Calu3 (cell line): ENCODE measurements around the gene COG8. TPM values are rescaled to one million over a fixed set of nuclear protein-coding genes. Genes with fewer than 3 reads are reported as not detected.
"Not testable (repeated sequence)": the region's sequence is repeated elsewhere in the genome, so short reads cannot be mapped to it uniquely, and the experiment has no call there.

ENCODE experiments used
- BruUV-seq: library from RNA; stranded (reverse); fragments of 400-500 nt; replicated peaks from 2 replicates; lab custom pipeline; 2021; lab: Mats Ljungman, UMichigan
- CTCF ChIA-PET: fragments of 300-600 bp; sonication (Branson Sonifier 250); formaldehyde crosslinking; loops from one replicate; lab custom pipeline; 2022; ENCODE audit warnings: antibody characterized with exemption; lab: Charles Lee
- DNase-seq: peaks from one replicate; pipeline ENCODE4 v3.0.0; 2022
- H3K27ac Mint-ChIP-seq: one replicate; pipeline ENCODE4 v1.8.0; 2022; ENCODE audit warnings: mixed read lengths; ENCODE audit not compliant: unreplicated experiment
- H3K27me3 Mint-ChIP-seq: one replicate; pipeline ENCODE4 v1.8.0; 2022; ENCODE audit warnings: mixed read lengths; ENCODE audit not compliant: unreplicated experiment
- H3K36me3 Mint-ChIP-seq: one replicate; pipeline ENCODE4 v1.8.0; 2022; ENCODE audit warnings: mild to moderate bottlenecking, moderate library complexity, mixed read lengths; ENCODE audit not compliant: insufficient read depth, unreplicated experiment
- H3K4me1 Mint-ChIP-seq: one replicate; pipeline ENCODE4 v1.8.0; 2022; ENCODE audit warnings: mild to moderate bottlenecking, low read depth, mixed read lengths; ENCODE audit not compliant: unreplicated experiment
- H3K4me3 Mint-ChIP-seq: one replicate; pipeline ENCODE4 v1.8.0; 2022; ENCODE audit warnings: mild to moderate bottlenecking, low read depth, moderate library complexity, mixed read lengths; ENCODE audit not compliant: unreplicated experiment
- H3K9me3 Mint-ChIP-seq: one replicate; pipeline ENCODE4 v1.8.0; 2022; ENCODE audit warnings: low read depth, mixed read lengths; ENCODE audit not compliant: unreplicated experiment
- CTCF ChIP-seq: fragments of 200-600 bp; IDR thresholded peaks from one replicate; pipeline ENCODE4 v1.8.0; 2022; ENCODE audit warnings: antibody characterized with exemption; ENCODE audit not compliant: unreplicated experiment
- intact Hi-C: fragments of 100-400 bp; cut with micrococcal nuclease; formaldehyde crosslinking; loops from one replicate; pipeline ENCODE4 v1.10.0; 2022; ENCODE audit not compliant: unreplicated experiment
- total RNA-seq: library from RNA; stranded (reverse); gene quantifications from 2 replicates; pipeline ENCODE4 v1.2.3, GENCODE V29; 2022

Gene COG8
- total RNA-seq, 1 experiment from 2014 or later = 57.4 TPM

GRCh38 chr16:69301861-69302260, 37.5 kb downstream of the COG8 start:
- Mint-ChIP-seq H3K4me3 (no peak overlapping the region), H3K36me3 (no peaks in the 10 kb centered on the region), H3K9me3 (no peaks in the 10 kb centered on the region), H3K27me3 (no peaks in the 10 kb centered on the region), H3K4me1 (no peaks in the 10 kb centered on the region), H3K27ac (no peak overlapping the region)
- BruUV-seq = no TSS peak
- no peak for TF ChIP-seq CTCF
- no peak for DNase-seq
- intact Hi-C loops = no loop called here
- CTCF ChIA-PET = no interaction called here

- Mint-ChIP-seq H3K4me1 (no peaks in the 10 kb centered on the region), H3K27me3 (no peaks in the 10 kb centered on the region), H3K36me3 (no peaks in the 10 kb centered on the region), H3K9me3 (no peaks in the 10 kb centered on the region), H3K27ac (no peak overlapping the region), H3K4me3 (no peak overlapping the region)
- no peak for DNase-seq
- no TSS peak for BruUV-seq
- no peak for TF ChIP-seq CTCF
- intact Hi-C loops = no loop called here
- CTCF ChIA-PET = no interaction called here
These were observed 38.2 kb downstream of the COG8 start for GRCh38 chr16:69301187-69301586.

DNA sequence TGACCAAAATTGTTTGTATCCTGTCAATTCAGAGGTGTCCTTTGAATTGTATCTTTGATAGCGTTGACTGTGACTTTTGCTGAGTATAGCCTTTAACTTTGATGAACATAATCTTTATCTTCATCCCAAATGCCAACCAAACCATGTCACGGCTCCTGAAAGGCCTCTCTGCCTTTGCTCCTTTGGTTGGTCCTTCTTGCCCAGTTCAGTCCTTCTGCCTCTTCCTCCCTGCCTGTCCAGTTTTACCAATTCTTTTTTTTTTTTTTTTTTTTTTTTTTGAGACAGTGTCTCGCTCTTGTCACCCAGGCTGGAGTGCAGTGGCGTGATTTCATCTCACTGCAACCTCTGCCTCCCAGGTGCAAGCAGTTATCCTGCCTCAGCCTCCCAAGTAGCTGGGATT, 41.1 kb downstream of the COG8 start:
- TF ChIP-seq CTCF = no peak
- Mint-ChIP-seq H3K4me1 (no peaks in the 10 kb centered on the region), H3K27ac (no peak overlapping the region), H3K9me3 (no peaks in the 10 kb centered on the region), H3K36me3 (no peaks in the 10 kb centered on the region), H3K4me3 (no peak overlapping the region), H3K27me3 (no peaks in the 10 kb centered on the region)
- intact Hi-C loops = no loop called here
- BruUV-seq = no TSS peak
- CTCF ChIA-PET = interaction anchor here (0.7 kb wide), 1 partner anchor 141 kb away, joined by 9 read pairs; no protein-coding TSS in a partner anchor
- DNase-seq = no peak

- H3K36me3 Mint-ChIP-seq, BruUV-seq, H3K27me3 Mint-ChIP-seq, CTCF ChIA-PET, H3K9me3 Mint-ChIP-seq, H3K4me1 Mint-ChIP-seq, H3K27ac Mint-ChIP-seq, DNase-seq, H3K4me3 Mint-ChIP-seq, intact Hi-C loops: not testable (repeated sequence)
These were observed 42.6 kb downstream of the COG8 start for GRCh38 chr16:69296771-69297170.

DNA sequence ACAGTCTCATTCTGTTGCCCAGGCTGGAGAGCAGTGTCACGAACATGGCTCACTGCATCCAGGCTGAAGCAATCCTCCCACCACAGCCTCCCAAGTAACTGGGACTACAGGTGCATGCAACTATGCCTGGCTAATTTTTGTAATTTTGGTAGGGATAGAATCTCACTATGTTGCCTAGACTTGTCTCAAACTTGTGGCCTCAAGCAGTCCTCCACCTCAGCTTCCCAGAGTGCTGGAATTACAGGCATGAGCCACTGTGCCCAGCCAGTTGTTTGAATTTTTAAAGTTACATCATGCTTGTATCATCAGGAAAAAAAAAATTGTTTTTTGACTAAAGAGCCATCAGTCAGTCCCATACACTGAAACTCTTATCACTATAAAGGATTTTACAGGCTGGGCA, 45.3 kb downstream of the COG8 start:
- Mint-ChIP-seq H3K4me3 (no peak overlapping the region), H3K36me3 (no peaks in the 10 kb centered on the region), H3K27me3 (no peaks in the 10 kb centered on the region), H3K4me1 (no peaks in the 10 kb centered on the region), H3K27ac (no peak overlapping the region), H3K9me3 (no peaks in the 10 kb centered on the region)
- CTCF ChIA-PET = no interaction called here
- intact Hi-C loops = no loop called here
- no peak for TF ChIP-seq CTCF
- no TSS peak for BruUV-seq
- no peak for DNase-seq
